Measurements from ENCODE around the gene GRIA3. TPM values are rescaled to one million over a fixed set of nuclear protein-coding genes. Genes with fewer than 3 reads are reported as not detected.

The GRIA3 gene
- total RNA-seq, 1 experiment from 2014 or later: not detected

DNA sequence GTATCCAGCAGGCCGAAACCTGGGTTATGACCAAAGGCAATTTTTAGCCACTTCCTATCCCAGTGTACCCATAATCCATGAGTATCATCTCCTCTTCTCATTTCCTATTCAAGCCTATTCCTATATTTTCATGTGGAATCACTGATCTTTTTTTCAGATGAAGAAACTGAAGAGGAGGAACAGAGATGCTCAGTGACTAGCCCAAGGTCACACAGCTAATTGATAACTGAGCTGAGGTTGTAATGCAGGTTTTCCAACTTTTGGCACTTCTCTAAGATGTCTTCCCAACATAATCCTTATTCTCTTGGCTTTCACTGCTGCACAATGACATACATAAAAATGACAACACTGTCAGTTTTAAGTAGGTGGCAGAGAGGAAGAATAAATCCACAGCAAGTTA, 15.3 kb downstream of the GRIA3 start:
- RAD21 ChIA-PET (ENCODE audit: low non-redundant PET in 1 of 2, low total read pairs in 2 of 2, uncharacterized antibody in 2 of 2, unreplicated experiment in 2 of 2): no interaction called here
- CTCF ChIA-PET: no interaction called here
- BruUV-seq (replicated peaks): no TSS peak

DNA sequence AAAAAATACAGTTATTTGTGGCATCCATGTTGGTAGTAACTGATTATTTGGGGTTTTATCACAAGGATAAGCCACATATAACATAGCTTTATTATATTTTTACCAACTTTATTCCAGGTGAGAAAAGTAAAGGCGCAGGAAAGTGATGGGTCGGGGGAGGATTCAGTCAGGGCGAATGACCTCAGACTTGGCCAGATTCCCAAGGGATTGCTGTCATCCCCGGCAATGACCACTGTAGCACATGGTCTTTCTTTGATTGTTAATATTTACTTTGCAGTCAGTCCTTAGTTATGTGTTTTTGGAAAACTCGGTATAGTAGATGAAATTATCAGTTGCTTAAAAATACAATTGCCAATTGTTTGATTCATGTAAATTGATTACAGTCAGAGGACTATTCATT, 17.6 kb downstream of the GRIA3 start:
- intact Hi-C loops (cut with micrococcal nuclease): no loop called here
- no TSS peak for BruUV-seq (replicated peaks)
- no peak for ATAC-seq
- Histone ChIP-seq H3K9me3 (ENCODE audit: control insufficient read depth in 1 of 2, insufficient read depth in 1 of 2, low read depth in 1 of 2, low read length in 2 of 2) (no peaks in the 10 kb centered on the region), H3K27ac (ENCODE audit: low read depth, low read length) (no peak overlapping the region), H2AFZ (ENCODE audit: low read depth, low read length, poor library complexity, severe bottlenecking) (no peak overlapping the region), H3K79me2 (ENCODE audit: insufficient read depth, low read length) (no peaks in the 10 kb centered on the region), H4K20me1 (ENCODE audit: insufficient read depth) (no peaks in the 10 kb centered on the region), H3K36me3 (ENCODE audit: control insufficient read depth in 1 of 2, insufficient read depth in 2 of 2, low read length in 2 of 2) (no peaks in the 10 kb centered on the region), H3K4me1 (ENCODE audit: control insufficient read depth in 1 of 2, insufficient read depth in 2 of 2, low read length in 2 of 2) (no peaks in the 10 kb centered on the region), H3K9ac (ENCODE audit: low read length) (no peak overlapping the region), H3K27me3 (ENCODE audit: insufficient read depth, low read length) (no peaks in the 10 kb centered on the region), H3K9me2 (ENCODE audit: insufficient read depth) (no peaks in the 10 kb centered on the region), H3K4me2 (ENCODE audit: low read length) (no peak overlapping the region), H3K4me3 (replicated peaks in 1 of 2; ENCODE audit: low read depth in 1 of 2, low read length in 2 of 2) (no peak overlapping the region)
- CTCF ChIA-PET: no interaction called here
- RAD21 ChIA-PET (ENCODE audit: low non-redundant PET in 1 of 2, low total read pairs in 2 of 2, uncharacterized antibody in 2 of 2, unreplicated experiment in 2 of 2): no interaction called here
- TF ChIP-seq ZNF274 (IDR thresholded peaks at IDR 0.05; ENCODE audit: low read depth, low read length): no peak
- no peak for TF ChIP-seq SRF (IDR thresholded peaks at IDR 0.05; ENCODE audit: low read depth)
- TF ChIP-seq, protein P1, sequence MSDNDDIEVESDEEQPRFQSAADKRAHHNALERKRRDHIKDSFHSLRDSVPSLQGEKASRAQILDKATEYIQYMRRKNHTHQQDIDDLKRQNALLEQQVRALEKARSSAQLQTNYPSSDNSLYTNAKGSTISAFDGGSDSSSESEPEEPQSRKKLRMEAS (IDR thresholded peaks at IDR 0.05): no peak
- TF ChIP-seq ZFX (IDR thresholded peaks at IDR 0.05): no peak
- TF ChIP-seq TCF7L2 (IDR thresholded peaks at IDR 0.05; ENCODE audit: borderline replicate concordance, extremely low read depth, insufficient read depth, insufficient read length): no peak
- TF ChIP-seq FOSL1 (IDR thresholded peaks at IDR 0.05; ENCODE audit: low read depth): no peak
- TF ChIP-seq, protein P2, sequence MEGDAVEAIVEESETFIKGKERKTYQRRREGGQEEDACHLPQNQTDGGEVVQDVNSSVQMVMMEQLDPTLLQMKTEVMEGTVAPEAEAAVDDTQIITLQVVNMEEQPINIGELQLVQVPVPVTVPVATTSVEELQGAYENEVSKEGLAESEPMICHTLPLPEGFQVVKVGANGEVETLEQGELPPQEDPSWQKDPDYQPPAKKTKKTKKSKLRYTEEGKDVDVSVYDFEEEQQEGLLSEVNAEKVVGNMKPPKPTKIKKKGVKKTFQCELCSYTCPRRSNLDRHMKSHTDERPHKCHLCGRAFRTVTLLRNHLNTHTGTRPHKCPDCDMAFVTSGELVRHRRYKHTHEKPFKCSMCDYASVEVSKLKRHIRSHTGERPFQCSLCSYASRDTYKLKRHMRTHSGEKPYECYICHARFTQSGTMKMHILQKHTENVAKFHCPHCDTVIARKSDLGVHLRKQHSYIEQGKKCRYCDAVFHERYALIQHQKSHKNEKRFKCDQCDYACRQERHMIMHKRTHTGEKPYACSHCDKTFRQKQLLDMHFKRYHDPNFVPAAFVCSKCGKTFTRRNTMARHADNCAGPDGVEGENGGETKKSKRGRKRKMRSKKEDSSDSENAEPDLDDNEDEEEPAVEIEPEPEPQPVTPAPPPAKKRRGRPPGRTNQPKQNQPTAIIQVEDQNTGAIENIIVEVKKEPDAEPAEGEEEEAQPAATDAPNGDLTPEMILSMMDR (IDR thresholded peaks at IDR 0.05 in 2 of 3, conservative IDR thresholded peaks at IDR 0.05 in 1 of 3; ENCODE audit: borderline replicate concordance in 1 of 3, insufficient read depth in 1 of 3, low read depth in 2 of 3, low read length in 2 of 3): no peak
- TF ChIP-seq EZH2 (IDR thresholded peaks at IDR 0.05): no peak
- no peak for TF ChIP-seq ELF1 (IDR thresholded peaks at IDR 0.05; ENCODE audit: borderline replicate concordance, low read depth)
- TF ChIP-seq, protein P3, sequence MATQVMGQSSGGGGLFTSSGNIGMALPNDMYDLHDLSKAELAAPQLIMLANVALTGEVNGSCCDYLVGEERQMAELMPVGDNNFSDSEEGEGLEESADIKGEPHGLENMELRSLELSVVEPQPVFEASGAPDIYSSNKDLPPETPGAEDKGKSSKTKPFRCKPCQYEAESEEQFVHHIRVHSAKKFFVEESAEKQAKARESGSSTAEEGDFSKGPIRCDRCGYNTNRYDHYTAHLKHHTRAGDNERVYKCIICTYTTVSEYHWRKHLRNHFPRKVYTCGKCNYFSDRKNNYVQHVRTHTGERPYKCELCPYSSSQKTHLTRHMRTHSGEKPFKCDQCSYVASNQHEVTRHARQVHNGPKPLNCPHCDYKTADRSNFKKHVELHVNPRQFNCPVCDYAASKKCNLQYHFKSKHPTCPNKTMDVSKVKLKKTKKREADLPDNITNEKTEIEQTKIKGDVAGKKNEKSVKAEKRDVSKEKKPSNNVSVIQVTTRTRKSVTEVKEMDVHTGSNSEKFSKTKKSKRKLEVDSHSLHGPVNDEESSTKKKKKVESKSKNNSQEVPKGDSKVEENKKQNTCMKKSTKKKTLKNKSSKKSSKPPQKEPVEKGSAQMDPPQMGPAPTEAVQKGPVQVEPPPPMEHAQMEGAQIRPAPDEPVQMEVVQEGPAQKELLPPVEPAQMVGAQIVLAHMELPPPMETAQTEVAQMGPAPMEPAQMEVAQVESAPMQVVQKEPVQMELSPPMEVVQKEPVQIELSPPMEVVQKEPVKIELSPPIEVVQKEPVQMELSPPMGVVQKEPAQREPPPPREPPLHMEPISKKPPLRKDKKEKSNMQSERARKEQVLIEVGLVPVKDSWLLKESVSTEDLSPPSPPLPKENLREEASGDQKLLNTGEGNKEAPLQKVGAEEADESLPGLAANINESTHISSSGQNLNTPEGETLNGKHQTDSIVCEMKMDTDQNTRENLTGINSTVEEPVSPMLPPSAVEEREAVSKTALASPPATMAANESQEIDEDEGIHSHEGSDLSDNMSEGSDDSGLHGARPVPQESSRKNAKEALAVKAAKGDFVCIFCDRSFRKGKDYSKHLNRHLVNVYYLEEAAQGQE (IDR thresholded peaks at IDR 0.05; ENCODE audit: low read depth): no peak
- no peak for TF ChIP-seq CBX3 (IDR thresholded peaks at IDR 0.05; ENCODE audit: low read depth)
- POLR2A ChIA-PET: no interaction called here
- DNase-seq (ENCODE audit: low read depth, low spot score): no peak

More for the DNA sequence above, 15.3 kb downstream of the GRIA3 start:
- DNase-seq (ENCODE audit: low read depth, low spot score) (no peak), ATAC-seq (no peak)
- no peak overlapping the region for H3K9ac ChIP-seq (ENCODE audit: low read length)
- H2AFZ ChIP-seq (ENCODE audit: low read depth, low read length, poor library complexity, severe bottlenecking): no peak overlapping the region
- H3K4me3 ChIP-seq (replicated peaks in 1 of 2; ENCODE audit: low read depth in 1 of 2, low read length in 2 of 2): no peak overlapping the region
- no peaks in the 10 kb centered on the region for H3K4me1 ChIP-seq (ENCODE audit: control insufficient read depth in 1 of 2, insufficient read depth in 2 of 2, low read length in 2 of 2)
- POLR2A ChIA-PET: no interaction called here
- H3K36me3 ChIP-seq (ENCODE audit: control insufficient read depth in 1 of 2, insufficient read depth in 2 of 2, low read length in 2 of 2): no peaks in the 10 kb centered on the region
- TF ChIP-seq YY1 (IDR thresholded peaks at IDR 0.05; ENCODE audit: extremely low read depth, insufficient replicate concordance, low read depth, low read length) (no peak), EGR1 (IDR thresholded peaks at IDR 0.05; ENCODE audit: low read depth) (no peak), POLR2A (IDR thresholded peaks at IDR 0.05; ENCODE audit: borderline replicate concordance, extremely low read depth, insufficient read depth, insufficient read length) (no peak), CBX3 (IDR thresholded peaks at IDR 0.05; ENCODE audit: low read depth) (no peak)
- TF ChIP-seq, protein P4, sequence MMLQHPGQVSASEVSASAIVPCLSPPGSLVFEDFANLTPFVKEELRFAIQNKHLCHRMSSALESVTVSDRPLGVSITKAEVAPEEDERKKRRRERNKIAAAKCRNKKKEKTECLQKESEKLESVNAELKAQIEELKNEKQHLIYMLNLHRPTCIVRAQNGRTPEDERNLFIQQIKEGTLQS (IDR thresholded peaks at IDR 0.05): no peak
- no peaks in the 10 kb centered on the region for H4K20me1 ChIP-seq (ENCODE audit: insufficient read depth)
- no peaks in the 10 kb centered on the region for H3K9me2 ChIP-seq (ENCODE audit: insufficient read depth)
- no peaks in the 10 kb centered on the region for H3K79me2 ChIP-seq (ENCODE audit: insufficient read depth, low read length)
- intact Hi-C loops (cut with micrococcal nuclease): no loop called here
- H3K9me3 ChIP-seq (ENCODE audit: control insufficient read depth in 1 of 2, insufficient read depth in 1 of 2, low read depth in 1 of 2, low read length in 2 of 2): no peaks in the 10 kb centered on the region
- no peak overlapping the region for H3K27ac ChIP-seq (ENCODE audit: low read depth, low read length)
- no peak overlapping the region for H3K4me2 ChIP-seq (ENCODE audit: low read length)
- no peaks in the 10 kb centered on the region for H3K27me3 ChIP-seq (ENCODE audit: insufficient read depth, low read length)
